ENCODE measurements around the gene SMC1B.

The SMC1B gene

GRCh38 chr22:45425531-45426265 lies 12.3 kb upstream of the SMC1B start:
- no peak for TF ChIP-seq ZFX (IDR thresholded peaks at IDR 0.05; ENCODE audit: borderline replicate concordance)
- TF ChIP-seq, protein P1, sequence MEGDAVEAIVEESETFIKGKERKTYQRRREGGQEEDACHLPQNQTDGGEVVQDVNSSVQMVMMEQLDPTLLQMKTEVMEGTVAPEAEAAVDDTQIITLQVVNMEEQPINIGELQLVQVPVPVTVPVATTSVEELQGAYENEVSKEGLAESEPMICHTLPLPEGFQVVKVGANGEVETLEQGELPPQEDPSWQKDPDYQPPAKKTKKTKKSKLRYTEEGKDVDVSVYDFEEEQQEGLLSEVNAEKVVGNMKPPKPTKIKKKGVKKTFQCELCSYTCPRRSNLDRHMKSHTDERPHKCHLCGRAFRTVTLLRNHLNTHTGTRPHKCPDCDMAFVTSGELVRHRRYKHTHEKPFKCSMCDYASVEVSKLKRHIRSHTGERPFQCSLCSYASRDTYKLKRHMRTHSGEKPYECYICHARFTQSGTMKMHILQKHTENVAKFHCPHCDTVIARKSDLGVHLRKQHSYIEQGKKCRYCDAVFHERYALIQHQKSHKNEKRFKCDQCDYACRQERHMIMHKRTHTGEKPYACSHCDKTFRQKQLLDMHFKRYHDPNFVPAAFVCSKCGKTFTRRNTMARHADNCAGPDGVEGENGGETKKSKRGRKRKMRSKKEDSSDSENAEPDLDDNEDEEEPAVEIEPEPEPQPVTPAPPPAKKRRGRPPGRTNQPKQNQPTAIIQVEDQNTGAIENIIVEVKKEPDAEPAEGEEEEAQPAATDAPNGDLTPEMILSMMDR (IDR thresholded peaks at IDR 0.05): no peak
- no peak overlapping the region for H3K27ac ChIP-seq

GRCh38 chr22:45425101-45425500 lies 11.7 kb upstream of the SMC1B start:
- TF ChIP-seq, protein P1 (IDR thresholded peaks at IDR 0.05): no peak
- TF ChIP-seq ZFX (IDR thresholded peaks at IDR 0.05; ENCODE audit: borderline replicate concordance): no peak
- H3K27ac ChIP-seq: no peak overlapping the region

DNA sequence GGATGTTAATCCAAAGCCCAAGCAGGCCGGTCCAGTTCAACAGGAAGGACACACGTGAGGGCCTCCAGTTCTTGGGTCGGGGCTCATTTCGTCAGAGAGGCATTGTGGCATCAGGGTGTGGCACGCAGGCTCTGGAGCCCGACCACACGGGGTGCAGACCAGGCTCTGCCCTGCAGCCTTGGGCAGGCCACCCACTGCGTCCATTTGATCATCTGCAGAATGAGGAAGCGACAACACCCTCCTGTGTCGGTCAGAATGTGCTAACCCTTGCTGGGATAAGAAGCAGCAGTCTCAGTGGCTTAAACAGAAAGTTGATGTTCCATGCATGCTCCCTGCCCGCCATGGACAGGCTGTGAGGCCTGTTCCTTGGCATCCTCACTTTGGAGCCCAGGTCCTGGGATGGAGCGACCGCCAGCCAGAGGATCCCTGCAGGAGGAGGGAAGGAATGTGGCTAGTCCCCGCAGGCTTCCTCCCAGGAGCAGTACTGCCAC lies 10.9 kb upstream of the SMC1B start:
- H3K27ac ChIP-seq: no peak overlapping the region
- TF ChIP-seq, protein P1 (IDR thresholded peaks at IDR 0.05): no peak
- TF ChIP-seq ZFX (IDR thresholded peaks at IDR 0.05; ENCODE audit: borderline replicate concordance): no peak

GRCh38 chr22:45423524-45423923 lies 10.1 kb upstream of the SMC1B start:
- no peak overlapping the region for H3K27ac ChIP-seq
- TF ChIP-seq ZFX (IDR thresholded peaks at IDR 0.05; ENCODE audit: borderline replicate concordance): no peak
- TF ChIP-seq, protein P1 (IDR thresholded peaks at IDR 0.05): no peak

DNA sequence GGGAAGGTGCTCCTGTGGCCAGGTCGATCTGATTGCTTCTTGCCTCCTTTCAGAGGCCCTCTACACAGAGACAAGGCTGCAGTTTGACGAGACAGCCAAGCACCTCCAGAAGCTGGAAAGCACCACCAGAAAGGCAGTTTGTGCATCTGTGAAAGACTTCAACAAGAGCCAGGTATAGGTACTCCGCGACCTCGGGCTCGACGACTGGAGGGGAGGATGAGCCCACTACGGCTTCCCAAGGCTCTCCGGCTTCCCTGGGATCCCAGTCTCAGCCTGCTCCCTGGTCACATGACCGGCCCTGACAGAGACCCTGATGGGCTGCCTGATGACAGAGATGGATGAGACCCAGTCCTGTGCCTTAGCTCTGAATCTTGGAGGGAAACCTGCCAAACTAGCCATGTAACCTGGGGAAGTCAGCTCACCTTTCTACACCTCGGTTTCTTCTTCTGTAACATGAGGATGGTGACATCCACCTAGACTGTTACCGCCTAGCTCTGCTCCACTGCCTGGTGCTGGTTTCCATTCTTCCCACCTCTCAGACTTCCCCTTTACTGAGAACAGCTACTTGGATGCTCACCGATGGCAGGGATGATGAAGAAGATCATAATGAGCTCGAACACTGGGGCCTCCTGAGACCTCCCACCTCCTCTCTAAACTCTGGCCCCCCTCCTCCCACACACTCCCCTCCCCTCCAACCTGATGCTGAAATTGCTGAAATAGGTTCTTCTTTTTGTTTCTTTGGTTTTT lies 9.0 kb upstream of the SMC1B start:
- no peak overlapping the region for H3K27ac ChIP-seq
- TF ChIP-seq, protein P1 (IDR thresholded peaks at IDR 0.05): no peak
- TF ChIP-seq ZFX (IDR thresholded peaks at IDR 0.05; ENCODE audit: borderline replicate concordance): no peak

GRCh38 chr22:45421349-45422055 lies 8.1 kb upstream of the SMC1B start:
- no peak overlapping the region for H3K27ac ChIP-seq
- TF ChIP-seq ZFX (IDR thresholded peaks at IDR 0.05; ENCODE audit: borderline replicate concordance): no peak
- TF ChIP-seq, protein P1 (IDR thresholded peaks at IDR 0.05): no peak

Data from 22Rv1 (cell line).